MM.1S (cell line): Measurements from ENCODE around the gene ARGLU1.

Source experiments
- CTCF ChIP-seq: fragments of 300-600 bp; sonication (generic); IDR thresholded peaks from 2 replicates; pipeline ENCODE4 v1.5.1; 2016; ENCODE audit warnings: antibody characterized with exemption, low read length, mixed read lengths
- EZH2 ChIP-seq: fragments of 300-600 bp; sonication (generic); optimal IDR thresholded peaks from 2 replicates; pipeline ENCODE3; 2017; ENCODE audit warnings: low read depth, mild to moderate bottlenecking, antibody characterized with exemption, low read length, mixed read lengths
- EZH2phosphoT487 ChIP-seq: fragments of 300-600 bp; sonication (generic); IDR thresholded peaks from 2 replicates; pipeline ENCODE4 v1.6.1; 2018; ENCODE audit warnings: antibody characterized with exemption, low read length

- no peak for TF ChIP-seq EZH2phosphoT487
- no peak for TF ChIP-seq CTCF
- no peak for TF ChIP-seq EZH2
Observed at GRCh38 chr13:106522898-106523525, 44.9 kb downstream of the ARGLU1 start.
